GM18517 (cell line): Measurements from ENCODE around the gene SLC9C2.
"Not testable (repeated sequence)": the region's sequence is repeated elsewhere in the genome, so short reads cannot be mapped to it uniquely, and the experiment has no call there.

Source experiments
- ATAC-seq: cut with Tn5 transposase; IDR thresholded peaks from one replicate; pipeline ENCODE4 v1.9.1; 2021; ENCODE audit warnings: mild to moderate bottlenecking, moderate library complexity; ENCODE audit not compliant: unreplicated experiment

The SLC9C2 gene, protein sequence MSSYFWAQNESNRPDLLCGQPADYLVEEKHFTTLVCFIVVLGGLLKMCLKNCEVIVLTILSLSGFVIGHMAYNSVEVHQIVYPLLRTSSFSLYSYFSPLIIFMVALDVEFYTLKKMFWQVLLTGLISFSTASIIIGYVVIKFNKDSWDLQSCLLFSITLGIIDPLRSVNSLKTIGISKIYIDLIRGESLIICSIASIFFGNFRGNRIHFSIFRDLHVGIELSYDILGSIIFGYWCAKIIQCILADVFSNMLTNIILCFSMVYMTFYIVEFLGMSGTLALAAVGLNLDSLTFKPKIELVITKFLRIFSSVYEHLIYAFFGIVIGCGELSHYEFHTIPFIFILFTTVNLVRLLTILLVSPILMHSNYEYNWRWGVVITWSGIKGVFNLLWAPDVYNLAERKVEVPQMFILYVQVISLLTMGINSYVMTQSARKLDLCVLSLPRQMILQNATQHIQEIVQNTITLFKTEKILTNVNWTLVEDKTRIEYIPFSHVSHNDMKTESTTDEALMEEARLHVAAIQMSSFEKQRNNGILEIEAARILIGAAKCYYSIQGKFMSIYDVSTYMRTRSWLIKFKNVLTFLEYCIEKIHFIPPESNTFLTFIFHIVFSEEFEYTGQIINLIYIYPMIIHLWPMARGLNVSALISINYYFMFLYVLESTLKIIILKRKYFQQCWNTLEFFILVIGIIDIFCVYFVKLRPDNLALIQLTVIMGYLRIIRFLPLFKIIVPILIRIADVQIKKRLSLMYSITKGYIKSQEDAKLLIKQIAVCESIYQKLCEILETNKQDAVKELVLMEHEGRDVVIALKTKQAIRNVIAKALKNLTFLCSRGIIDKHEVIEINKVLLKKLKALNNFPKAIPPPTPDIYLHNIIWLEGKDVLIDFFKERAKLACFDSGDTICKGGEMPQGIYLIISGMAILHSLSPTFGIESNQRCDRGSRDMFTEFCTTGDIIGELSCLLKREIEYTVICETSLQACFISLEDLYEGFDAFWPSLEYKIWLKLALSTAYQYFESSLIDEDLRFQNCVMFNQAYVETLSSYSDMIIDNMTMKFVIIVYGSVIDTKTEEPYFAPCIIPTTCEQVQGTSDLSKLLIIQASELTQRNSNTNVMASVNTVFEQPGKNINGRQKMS

DNA sequence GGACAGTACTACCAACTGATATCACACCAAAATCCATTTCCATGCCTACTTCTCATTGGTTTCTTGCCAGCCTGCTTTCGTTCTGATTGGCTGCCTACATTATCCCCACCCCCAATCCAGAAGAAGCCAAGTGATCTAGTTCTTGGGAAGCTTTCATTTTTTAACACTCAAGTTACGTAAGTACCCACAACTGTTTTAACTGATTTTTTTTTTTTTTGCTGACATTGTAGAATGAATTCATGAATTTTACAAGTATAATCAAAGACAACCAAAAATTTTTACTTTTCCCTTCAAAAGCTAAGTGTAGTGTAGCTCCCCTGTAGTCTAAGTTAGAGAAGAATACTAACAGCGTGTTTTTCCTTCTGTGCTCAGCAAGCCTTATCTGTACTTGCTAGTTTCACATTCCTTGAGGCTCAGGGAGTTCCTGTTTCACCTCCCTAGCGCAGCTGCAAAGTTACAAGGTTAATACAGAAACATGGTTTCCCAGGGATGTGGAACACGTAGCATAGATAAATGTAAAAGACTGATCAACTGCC lies at the start of gene SLC9C2:
SLC9C2 (minus strand) TSS at position 17 of the 536 bp plus-strand sequence. CDS start 1,296 bp downstream, outside the sequence.
- ATAC-seq: no peak

DNA sequence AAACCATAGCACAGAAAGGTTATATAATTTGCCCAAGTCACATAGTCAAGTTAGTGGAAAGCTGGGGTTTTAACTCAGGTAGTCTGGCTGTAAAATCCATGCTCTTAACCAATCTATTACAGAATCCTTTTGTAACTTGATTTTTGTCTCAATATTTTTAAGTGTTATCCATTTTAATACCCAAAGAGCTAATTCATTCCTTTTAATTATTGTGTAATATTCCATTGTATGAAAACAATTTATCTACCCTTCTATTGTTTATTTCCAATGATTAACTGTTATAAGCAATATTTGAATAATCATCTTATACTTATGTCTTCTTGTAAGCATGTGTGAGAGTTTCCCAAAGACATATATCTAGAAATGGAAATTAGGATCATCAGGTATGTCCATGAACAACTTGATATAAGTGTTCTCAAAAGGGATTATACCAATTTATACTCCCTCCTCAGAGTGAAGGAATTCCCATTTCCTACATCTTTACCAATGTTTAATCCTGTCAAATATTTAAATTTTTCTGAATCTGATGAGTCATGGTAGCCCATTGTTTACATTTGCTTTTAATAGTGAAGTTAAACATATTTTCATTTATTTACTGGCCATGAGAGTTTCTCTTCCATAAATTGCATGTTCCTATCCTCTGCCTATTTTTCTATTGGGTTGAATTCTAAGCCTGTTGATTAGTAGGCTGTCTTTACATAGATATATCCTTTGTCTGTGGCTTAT lies 46.2 kb upstream of the SLC9C2 start:
- no peak for ATAC-seq

DNA sequence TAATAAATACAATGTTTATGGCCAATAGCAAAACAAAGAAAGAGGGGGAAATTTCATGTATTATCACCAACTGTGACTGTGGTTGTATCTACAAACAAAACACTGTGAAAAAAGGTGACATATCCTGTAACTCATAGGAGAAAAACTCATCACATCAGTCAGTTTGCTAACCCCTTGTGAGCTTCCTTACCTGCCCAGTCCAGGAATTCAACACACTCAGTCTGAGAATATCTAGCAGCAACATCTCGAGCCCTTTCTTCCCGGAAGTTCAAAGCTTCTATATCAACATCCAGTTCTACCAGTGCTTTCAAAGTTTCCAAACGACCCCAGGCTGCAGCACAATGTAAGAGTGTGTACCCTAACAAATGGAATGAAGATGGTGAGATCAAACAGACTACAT lies 43.8 kb upstream of the SLC9C2 start:
- no peak for ATAC-seq

GRCh38 chr1:173642450-173643139 lies 39.7 kb upstream of the SLC9C2 start:
- ATAC-seq: not testable (repeated sequence)

DNA sequence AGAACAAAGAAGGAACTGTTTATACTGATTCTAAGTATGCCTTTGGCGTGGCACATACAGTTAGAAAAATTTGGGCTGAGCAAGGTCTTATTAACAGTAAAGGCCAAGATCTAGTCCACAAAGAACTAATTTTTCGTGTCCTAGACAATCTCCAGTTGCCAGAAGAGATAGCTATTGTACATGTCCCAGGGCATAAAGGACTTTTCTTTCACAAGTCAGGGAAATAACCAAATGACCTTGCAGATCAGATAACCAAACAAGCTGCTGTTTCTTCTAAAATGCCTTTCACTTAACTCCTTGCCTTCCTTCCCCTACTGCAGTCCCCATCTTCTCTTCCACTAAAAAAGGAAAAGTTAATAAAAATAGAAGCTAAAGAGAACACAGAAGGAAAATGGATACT lies 36.2 kb upstream of the SLC9C2 start:
- ATAC-seq: no peak

DNA sequence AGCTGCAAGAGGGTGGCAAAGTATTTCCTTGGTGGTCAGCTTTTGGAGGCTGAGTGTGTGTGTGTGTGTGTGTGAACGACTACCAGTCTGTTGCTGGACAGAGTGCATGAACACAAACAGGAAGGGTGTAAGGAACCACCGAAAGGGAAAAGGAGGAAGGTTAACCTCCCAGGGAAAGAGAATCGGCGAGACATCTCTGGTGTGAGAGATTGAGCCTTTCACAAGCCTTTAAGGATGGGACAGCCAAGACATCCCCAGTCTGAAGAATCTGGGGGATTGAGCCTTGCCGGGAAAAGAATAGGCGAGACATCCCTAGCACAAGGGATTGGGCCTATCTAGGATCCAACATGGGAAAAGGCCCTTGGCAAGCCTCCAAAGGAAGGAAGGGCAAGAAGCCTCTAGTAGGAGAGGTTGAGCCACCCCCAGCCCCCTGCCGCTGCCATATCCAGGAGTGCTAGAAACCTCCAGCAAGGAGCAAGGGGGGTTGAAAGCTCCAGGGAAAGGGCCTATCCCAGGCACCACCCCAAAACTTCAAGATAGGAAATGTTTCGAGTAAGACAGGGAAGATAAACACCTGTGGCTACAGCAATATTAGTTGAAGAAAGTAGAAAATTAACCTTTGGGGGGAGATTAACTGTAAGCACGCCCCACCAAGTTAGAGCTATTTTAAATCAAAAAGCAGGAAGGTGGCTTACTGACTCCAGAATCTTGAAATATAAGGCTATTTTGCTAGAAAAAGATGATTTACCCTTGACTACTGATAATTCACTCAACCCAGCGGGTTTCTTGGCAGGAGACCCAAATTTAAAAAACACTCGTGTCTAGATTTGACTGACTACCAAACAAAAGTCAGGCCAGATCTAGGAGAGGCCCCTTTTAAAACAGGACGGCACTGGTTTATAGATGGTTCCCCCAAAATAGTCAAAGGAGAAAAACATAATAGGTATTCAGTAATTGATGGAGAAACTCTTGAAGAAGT lies 35.5 kb upstream of the SLC9C2 start:
- no peak for ATAC-seq

GRCh38 chr1:173637236-173638042 lies 34.6 kb upstream of the SLC9C2 start:
- not testable (repeated sequence) for ATAC-seq

DNA sequence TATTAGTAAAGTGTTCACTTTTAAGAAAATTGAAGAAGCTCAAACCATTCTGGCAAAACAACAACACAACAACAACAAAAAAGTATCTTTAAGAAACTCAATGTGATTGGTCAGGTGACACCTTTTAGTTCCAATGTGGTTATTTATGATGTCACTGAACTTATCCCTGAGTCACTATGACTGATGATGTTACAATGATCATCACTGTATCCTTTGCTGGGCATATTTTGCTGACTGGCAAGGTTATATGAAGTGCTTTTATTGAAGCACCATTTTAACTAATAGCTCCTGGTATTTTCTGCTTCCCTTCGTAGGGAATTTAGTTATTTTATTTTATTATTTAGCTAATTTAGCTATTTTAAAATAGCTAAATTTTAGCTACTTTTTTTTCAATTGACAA lies 32.2 kb upstream of the SLC9C2 start, which contains the start of gene TEX50:
TEX50 (plus strand) TSS at position 223 of the 400 bp plus-strand sequence. CDS start 184 bp downstream, outside the sequence.
- ATAC-seq: no peak

DNA sequence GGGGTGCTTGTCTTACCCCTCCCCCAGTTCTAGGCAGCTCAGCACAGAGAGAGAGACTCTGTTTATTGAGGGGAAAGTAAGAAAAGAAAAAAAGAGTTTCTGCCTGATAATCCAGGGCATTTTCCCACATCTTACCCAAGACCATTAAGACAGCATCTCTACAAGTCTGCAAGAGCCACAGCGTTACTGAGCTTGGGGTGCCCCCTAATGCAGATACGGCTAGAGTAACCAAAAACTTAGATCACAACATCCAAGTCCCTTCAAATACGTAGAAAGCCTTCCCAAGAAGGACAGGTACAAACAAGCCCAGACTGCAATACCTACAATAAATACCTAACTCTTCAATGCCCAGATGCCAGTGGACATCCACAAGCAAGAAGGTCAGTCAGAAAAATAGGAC lies 26.0 kb upstream of the SLC9C2 start:
- no peak for ATAC-seq

- no peak for ATAC-seq
Observed at GRCh38 chr1:173627269-173627668, 24.4 kb upstream of the SLC9C2 start.

- ATAC-seq: no peak
Observed at GRCh38 chr1:173616859-173617258, 14.0 kb upstream of the SLC9C2 start.

DNA sequence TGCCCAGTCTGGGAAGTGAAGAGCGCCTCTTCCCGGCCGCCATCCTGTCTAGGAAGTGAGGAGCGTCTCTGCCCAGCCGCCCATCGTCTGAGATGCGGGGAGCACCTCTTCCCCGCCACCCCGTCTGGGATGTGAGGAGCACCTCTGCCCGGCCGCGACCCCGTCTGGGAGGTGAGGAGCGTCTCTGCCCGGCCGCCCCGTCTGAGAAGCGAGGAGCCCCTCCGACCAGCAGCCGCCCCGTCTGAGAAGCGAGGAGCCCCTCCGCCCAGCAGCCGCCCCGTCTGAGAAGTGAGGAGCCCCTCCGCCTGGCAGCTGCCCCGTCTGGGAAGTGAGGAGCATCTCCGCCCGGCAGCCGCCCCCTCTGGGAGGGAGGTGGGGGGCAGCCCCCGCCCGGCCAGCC lies 10.2 kb upstream of the SLC9C2 start:
- ATAC-seq: not testable (repeated sequence)

- ATAC-seq: no peak
Observed at GRCh38 chr1:173608503-173609216, 5.8 kb upstream of the SLC9C2 start.

- peak; percentile 72 for ATAC-seq
Observed at GRCh38 chr1:173601588-173601987, 1.3 kb downstream of the SLC9C2 start.

GRCh38 chr1:173596097-173596825 lies 6.6 kb downstream of the SLC9C2 start:
- no peak for ATAC-seq

DNA sequence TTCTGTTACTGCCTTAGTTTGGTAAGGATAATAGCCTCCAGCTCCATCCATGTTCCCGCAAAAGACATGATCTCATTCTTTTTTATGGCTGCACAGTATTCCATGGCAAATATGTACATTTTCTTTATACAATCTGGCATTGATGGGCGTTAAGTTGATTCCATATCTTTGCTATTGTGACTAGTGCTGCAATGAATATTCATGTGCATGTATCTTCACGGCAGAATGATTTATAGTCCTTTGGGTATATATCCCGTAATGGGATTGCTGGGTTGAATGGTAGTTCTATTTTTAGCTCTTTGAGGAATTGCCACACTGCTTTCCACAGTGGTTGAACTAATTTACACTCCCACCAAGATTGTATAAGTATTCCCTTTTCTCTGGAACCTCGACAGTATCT lies 11.7 kb downstream of the SLC9C2 start:
- ATAC-seq: not testable (repeated sequence)
